Right lobe of liver (tissue), 4 donors: Measurements from ENCODE around the gene FLVCR2.

Experiments
- CTCF ChIP-seq, 4 donors: fragments of 200-600 bp in 3 of 4; fragments of 450-650 bp in 1 of 4; IDR thresholded peaks; one replicate each; pipeline versions ENCODE4 v1.5.1 to v1.8.0; 2016 to 2022; ENCODE audit warnings: antibody characterized with exemption in 4 of 4, mild to moderate bottlenecking in 2 of 4
- POLR2A ChIP-seq: fragments of 450-650 bp; IDR thresholded peaks from one replicate; pipeline ENCODE4 v1.6.1; 2017; ENCODE audit warnings: antibody characterized with exemption, mild to moderate bottlenecking
- donor health status: DM: no; HTN: no; CAD: no.
- donor health status: DM: no; HTN: no; CAD: no.
- donor health status: DM: no; HTN: yes; CAD: no.

- TF ChIP-seq CTCF (IDR thresholded peaks at IDR 0.05) (no peak), POLR2A (no peak)
Observed at GRCh38 chr14:75545907-75546306, 32.5 kb upstream of the FLVCR2 start.
